HG02678 (cell line): ENCODE data around the gene EXOG.
"Not testable (repeated sequence)": the region's sequence is repeated elsewhere in the genome, so short reads cannot be mapped to it uniquely, and the experiment has no call there.

Experiments used
- ATAC-seq: cut with Tn5 transposase; IDR thresholded peaks from one replicate; pipeline ENCODE4 v1.9.1; 2021; ENCODE audit warnings: mild to moderate bottlenecking, moderate library complexity; ENCODE audit not compliant: unreplicated experiment

EXOG gene

GRCh38 chr3:38561746-38562466 is 65.8 kb downstream of the EXOG start:
- no peak for ATAC-seq

DNA sequence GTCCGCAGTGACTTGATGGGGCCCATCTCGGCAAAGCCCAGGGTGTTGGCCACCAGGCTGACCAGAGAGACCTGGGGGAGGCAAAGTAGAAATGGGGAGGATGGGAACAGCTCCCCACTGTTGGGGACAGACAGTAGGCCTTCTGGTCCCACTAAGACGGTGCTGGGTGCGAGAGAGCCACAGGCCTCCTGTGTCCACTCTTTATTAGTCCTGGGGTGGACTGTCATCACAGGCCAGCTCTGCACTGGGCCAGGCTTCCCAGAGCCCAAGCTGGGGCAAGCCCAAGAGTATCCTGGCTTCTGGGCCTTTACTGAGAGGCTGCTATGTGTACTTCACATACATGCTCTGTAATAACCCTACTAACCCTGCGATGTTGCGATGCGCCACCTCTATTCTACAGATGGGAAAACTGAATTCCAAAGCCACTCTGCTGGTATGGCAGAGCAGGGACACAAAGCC is 66.4 kb downstream of the EXOG start:
- no peak for ATAC-seq

DNA sequence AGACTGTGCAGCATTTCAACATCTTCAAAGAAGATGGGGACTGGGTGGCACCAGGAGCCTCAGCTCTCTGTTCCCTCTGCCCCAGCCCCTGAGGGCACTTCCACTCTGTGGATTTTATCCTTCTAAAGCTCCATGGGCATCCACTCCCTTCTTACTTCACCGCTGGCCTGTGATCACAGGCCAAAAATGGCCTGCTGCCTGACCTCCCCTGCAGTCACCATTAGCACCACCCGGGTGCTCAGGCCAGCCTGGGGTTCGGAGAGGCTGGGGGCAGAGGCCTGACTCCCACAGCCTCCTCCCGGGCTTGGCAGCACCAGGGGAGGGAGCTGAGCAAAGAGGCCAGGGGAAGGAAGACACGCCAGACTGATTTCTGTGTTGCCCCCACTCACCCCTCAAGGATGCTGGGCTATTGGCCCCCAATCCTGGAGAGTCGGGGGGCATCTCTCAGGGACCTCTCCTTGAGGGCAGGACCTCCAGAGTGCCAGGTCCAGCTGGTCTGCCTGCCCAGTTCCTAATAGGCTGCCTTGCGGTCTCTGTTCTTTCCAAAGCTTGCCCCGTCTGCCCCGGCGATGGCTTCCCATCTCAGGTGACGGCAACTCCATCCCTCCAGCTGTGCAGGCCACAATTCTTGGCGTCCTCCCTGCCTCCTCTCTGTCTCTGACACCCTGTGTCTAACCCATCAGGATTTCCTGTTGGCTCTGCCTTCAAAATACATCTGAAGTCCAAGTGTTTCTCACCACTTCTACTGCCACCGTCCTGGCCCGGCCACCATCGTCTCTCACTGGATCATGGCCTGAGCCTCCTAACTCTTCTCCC is 67.1 kb downstream of the EXOG start:
- ATAC-seq, result no peak

DNA sequence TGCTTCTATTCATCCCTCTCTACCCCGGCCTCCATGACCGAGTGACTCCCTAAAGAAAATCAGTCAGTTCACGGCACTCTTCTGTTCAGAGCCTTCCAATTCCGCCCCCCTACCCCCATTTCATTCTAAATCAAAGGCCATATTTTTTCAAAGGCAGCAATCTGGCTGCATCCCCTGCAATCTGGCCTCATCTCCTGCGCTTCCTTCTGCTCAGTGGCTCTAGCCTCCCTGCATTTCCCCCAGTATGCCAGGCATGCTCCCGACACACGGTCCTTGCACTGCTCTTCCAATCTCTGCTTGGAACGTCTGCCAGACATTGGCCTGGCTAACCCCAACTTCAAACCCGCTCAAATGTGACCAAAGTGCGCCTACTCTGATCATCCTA is 67.7 kb downstream of the EXOG start:
- no peak for ATAC-seq

DNA sequence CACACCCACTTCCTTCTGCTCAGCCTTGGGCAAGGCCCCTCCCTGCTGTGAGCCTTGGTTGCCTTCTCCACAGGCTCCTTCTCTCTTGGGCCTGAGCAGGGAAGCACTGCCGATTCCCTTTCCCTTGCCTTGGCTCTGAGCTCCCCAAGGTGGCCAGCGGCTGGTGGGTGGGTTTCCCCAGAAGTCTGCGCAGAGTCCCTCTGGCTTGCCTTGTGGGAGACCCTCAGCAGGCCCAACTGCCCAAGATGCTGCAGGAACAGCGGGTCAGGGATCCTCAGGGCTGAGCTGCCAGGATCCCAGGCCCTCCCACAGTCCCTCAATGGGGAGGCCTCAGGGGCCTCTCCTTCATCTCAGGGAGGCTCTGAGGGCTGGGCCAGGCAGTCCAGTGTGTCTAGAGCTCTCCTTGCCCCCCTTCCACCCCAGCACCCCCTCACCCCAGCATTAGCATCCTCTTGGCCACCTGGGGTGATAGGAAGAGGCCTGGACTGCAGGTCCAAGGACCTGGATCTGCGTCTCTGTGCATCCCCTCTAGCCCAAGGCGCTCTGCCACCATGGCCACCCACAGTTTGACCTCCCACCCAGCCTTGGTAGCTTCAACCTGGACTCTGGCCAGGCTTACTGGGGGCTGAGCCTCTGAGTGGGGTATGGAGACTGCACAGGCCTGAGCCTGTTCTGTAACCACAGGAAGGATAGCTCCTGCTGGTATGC is 68.6 kb downstream of the EXOG start:
- ATAC-seq, result no peak

DNA sequence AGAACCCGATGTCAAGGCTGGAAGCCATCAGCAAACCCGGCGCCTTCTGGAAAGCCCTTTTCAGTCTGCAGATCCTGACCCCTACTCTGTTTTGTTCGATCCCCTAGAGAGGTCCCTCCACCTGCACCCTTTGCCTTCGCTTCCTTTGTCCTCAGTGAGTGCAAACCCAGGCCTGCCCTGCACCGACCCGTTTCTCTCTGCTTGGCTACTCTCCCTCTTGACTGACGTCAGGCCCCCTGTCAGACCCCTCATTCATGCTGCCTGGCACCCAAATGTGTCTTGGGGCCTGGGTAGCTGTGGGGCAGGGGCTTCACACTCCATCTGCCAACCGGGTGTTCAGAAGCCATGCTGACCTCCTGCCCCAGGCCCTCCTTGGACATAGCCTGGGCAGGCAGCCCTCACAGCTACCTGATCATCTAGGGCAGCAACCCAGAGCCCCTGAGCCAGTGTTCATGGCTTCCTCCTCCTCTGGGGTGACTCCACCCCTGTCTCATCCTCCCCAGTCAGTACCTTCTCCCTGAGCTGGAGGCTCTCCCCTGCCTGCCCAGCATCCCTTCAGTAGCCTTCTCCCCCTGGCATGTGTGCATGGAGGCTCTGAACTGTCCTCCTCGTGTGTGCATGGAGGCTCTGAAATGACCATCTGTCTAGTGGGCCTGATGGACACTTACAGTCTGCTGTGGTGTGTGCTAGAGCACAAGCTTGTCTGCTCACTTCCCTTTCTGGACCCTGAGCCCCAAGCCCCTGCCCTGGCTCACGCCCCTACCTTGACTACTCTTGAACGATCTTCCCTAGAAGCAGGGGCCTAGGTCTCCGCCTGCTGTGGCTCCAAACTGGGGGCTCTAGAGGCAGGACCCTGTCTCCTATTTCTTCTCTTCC is 69.4 kb downstream of the EXOG start:
- ATAC-seq, result no peak

DNA sequence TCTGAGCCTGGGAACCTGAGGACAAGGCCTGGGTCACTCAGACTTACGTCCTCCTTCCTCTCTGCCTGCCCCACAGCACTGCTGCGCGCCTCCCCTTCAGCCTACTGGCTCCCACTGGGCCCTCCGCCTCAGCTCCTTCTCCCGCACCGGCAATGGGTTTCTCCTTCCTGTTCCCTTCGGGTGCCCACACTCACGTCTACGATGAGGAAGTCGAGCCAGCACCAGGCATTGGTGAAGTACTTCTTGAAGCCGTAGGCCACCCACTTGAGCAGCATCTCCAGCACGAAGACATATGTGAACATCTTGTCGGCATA is 70.0 kb downstream of the EXOG start:
- ATAC-seq, result no peak

- not testable (repeated sequence) for ATAC-seq
These were observed 70.7 kb downstream of the EXOG start for GRCh38 chr3:38566794-38567193.

DNA sequence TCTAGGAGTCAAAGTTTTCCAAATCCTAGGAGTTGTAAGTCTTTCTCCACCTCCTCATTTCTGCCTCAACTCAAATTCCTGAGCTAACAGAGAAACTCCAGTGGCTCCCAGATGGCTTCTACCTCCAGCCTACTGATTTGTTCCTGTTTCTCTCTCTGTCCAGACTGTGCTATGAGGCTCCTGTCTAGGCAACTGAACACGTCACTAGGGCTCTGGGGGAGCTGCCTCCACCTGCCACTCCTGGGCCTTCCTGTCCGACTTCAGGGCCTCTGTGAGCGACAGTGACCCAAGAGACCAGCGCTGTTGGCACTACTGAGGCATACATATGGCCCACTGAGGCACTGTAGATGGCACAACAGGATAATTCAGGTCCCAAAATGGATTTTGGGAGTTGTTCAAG is 71.4 kb downstream of the EXOG start:
- ATAC-seq, result no peak

DNA sequence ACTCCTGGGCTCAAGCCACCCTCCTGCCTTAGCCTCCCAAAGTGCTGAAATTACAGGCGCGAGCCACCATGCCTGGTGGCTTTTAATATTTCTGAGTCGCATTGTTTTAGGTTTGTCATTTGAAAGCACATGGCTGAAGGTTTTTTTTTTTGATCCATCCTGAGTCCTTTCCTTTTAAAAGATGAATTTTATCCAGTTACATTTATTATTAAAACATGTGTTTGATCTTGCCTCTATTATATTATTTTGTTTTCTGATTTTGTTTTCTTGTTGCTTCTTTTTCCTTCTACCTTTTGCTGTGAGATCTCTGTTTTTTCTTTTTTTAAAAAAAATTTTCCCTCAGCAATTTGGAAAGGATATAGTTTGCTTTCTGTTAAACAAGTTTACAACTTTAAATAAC is 77.0 kb downstream of the EXOG start:
- ATAC-seq, result no peak

DNA sequence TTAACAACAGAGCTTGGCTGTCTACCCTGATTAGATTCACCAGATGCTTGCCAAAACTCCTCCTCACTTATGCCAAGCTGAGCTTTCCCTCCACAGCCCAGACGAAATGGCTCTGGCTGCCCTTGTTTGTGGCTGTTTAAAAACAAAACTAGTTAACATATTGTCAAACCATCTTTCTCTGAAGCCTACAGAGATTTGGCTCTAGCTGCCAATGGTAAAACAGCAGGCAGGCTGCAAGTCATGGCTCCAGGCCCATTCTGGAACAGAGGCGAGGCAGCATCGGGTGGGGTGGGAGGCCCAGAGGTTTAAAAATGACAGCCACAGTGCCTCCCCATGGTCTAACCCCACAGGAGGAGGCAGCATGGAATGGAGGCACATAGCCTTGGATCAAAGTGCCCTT is 77.4 kb downstream of the EXOG start:
- ATAC-seq, result no peak

GRCh38 chr3:38574411-38575278 is 78.5 kb downstream of the EXOG start:
- ATAC-seq, result no peak

DNA sequence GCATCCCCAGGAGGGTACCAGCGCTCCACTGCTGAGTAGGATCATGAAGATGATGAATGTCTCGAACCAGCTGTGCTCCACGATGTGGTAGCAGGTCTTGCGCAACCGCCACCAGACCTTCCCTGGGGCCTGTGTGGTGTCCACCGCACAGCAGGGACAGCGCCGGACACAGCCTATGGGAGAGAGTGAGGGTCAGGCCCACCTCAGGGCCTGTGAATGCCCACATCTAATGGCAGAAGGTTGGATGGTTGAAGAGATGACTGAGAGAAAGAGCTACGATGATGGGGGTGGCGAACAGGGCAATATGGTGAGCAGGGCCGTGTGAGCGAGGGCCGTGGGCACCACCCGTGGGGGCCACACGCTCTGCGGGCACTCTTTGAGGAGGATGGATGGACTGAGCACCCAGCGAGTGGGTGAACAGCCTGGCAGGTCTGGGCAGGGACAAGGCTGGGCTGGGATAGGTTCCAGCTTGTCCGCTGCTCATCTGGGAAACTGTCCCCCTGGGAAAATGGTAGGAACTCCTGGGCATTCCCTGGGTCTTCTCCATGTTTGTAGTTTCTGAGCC is 79.2 kb downstream of the EXOG start:
- ATAC-seq, result no peak
